ENCODE measurements around the gene CDK1. TPM values are rescaled to one million over a fixed set of nuclear protein-coding genes. Genes with fewer than 3 reads are reported as not detected.

Gene CDK1
- total and polyA plus RNA-seq, 2 of the 8 experiments (the other 6 are each of a cell fraction or from before 2014, with no cell fraction given) = 29.4 to 111 TPM

GRCh38 chr10:60798031-60798430 lies 19.8 kb downstream of the CDK1 start:
- no peak overlapping the region for H3K4me2 ChIP-seq (ENCODE audit: insufficient read depth in 1 of 2, low read depth in 2 of 2, low read length in 2 of 2)
- no peak overlapping the region for H2BK12ac ChIP-seq (ENCODE audit: low read depth, low read length)
- no peaks in the 10 kb centered on the region for H4K20me1 ChIP-seq (replicated peaks in 1 of 2; ENCODE audit: control insufficient read depth in 1 of 2, insufficient read depth in 2 of 2, low read length in 2 of 2)
- no peak overlapping the region for H2BK20ac ChIP-seq (ENCODE audit: low read length)
- ChIA-PET POLR2A (ENCODE audit: partially characterized antibody) (interaction anchor here (0.7 to 3.3 kb wide), 5 partner anchors 10 to 214 kb away, joined by 3 to 11 read pairs (median 5); partner anchors contain the start of gene CDK1), CTCF (ENCODE audit: partially characterized antibody) (interaction anchor here (0.6 to 1.2 kb wide), 4 partner anchors 53 to 341 kb away, joined by 3 read pairs; no protein-coding TSS in a partner anchor)
- no peaks in the 10 kb centered on the region for H3K27me3 ChIP-seq (replicated peaks in 1 of 4; ENCODE audit: control insufficient read depth in 3 of 4, extremely low read depth in 1 of 4, insufficient read depth in 3 of 4, low read length in 3 of 4)
- no peak overlapping the region for H2BK5ac ChIP-seq (ENCODE audit: low read depth, low read length)
- H3K4me1 ChIP-seq (replicated peaks in 1 of 4; ENCODE audit: control insufficient read depth in 3 of 4, insufficient read depth in 4 of 4, low read length in 3 of 4) = no peaks in the 10 kb centered on the region
- no peak overlapping the region for H3K4me3 ChIP-seq (ENCODE audit: extremely low read depth in 1 of 4, insufficient read depth in 2 of 4, low read depth in 3 of 4, low read length in 4 of 4)
- H2AFZ ChIP-seq (ENCODE audit: low read length) = no peak overlapping the region
- H3K14ac ChIP-seq (ENCODE audit: insufficient read length) = no peak overlapping the region
- H3K27ac ChIP-seq (ENCODE audit: low read depth, low read length) = no peak overlapping the region
- H3K23ac ChIP-seq (ENCODE audit: insufficient read length) = no peak overlapping the region
- no peak overlapping the region for H4K5ac ChIP-seq (ENCODE audit: insufficient read length, low read depth, low read length)
- H4K91ac ChIP-seq (replicated peaks; ENCODE audit: insufficient read length, low read length) = no peak overlapping the region
- H3K9me3 ChIP-seq (ENCODE audit: insufficient read depth in 2 of 2, low read depth in 1 of 2, low read length in 1 of 2) = no peaks in the 10 kb centered on the region
- TF ChIP-seq TAF1 (IDR thresholded peaks at IDR 0.05; ENCODE audit: low read depth, low read length) (no peak), KDM5A (IDR thresholded peaks at IDR 0.05; ENCODE audit: low read length) (no peak)
- H3K23me2 ChIP-seq (ENCODE audit: low read depth, low read length) = no peaks in the 10 kb centered on the region; the same call in 1 of the 2 replicates
- no peaks in the 10 kb centered on the region for H3K79me2 ChIP-seq (ENCODE audit: control insufficient read depth in 1 of 2, insufficient read depth in 2 of 2, low read length in 2 of 2)
- H4K8ac ChIP-seq (ENCODE audit: extremely low read depth, insufficient read depth, low read length) = no peak overlapping the region
- H2AK5ac ChIP-seq (ENCODE audit: low read depth, low read length) = no peak overlapping the region
- H3K18ac ChIP-seq (ENCODE audit: extremely low read depth, low read length) = no peak overlapping the region
- FAIRE-seq (no peak), DNase-seq (ENCODE audit: low read depth in 1 of 2, low spot score in 2 of 2) (no peak)
- H3K56ac ChIP-seq (replicated peaks; ENCODE audit: insufficient read length, low read depth, low read length) = no peak overlapping the region
- H2BK15ac ChIP-seq (ENCODE audit: low read length) = no peak overlapping the region
- no peak overlapping the region for H2BK120ac ChIP-seq (replicated peaks; ENCODE audit: low read depth, low read length)
- WGBS, 2 experiments (ENCODE audit: extremely low coverage in 1 of 2, insufficient coverage in 1 of 2, insufficient read length in 1 of 2, insufficient replicate concordance in 2 of 2, low coverage in 1 of 2, low lambda C conversion rate in 2 of 2, missing lambda C conversion rate in 1 of 2) = 92% methylated on average over 3 of the region's 3 CpGs; no CpG with 5 or more reads in 1 of the 2 experiments
- peaks cover 4 to 47% (median 26%) of the 10 kb centered on the region in 4 experiments for H3K36me3 ChIP-seq (ENCODE audit: control insufficient read depth in 2 of 4, insufficient read depth in 4 of 4, low read length in 3 of 4)
- H3K79me1 ChIP-seq (ENCODE audit: low read depth, low read length) = peaks cover 3% of the 10 kb centered on the region; the same call in 1 of the 2 replicates
- no peak overlapping the region for H3K9ac ChIP-seq (replicated peaks in 1 of 4; ENCODE audit: extremely low read depth in 1 of 4, low read depth in 3 of 4, low read length in 3 of 4)
- H3K4ac ChIP-seq (replicated peaks; ENCODE audit: insufficient read length, low read depth, low read length) = no peak overlapping the region

All from H1 (cell line).